Esophagus muscularis mucosa (tissue), 4 donors: Measurements from ENCODE around the gene KRTAP12-1. TPM values are rescaled to one million over a fixed set of nuclear protein-coding genes. Genes with fewer than 3 reads are reported as not detected.

Experiments used
- DNase-seq: peaks from one replicate; pipeline ENCODE4 v3.0.0-alpha.2; 2017; ENCODE audit errors: extremely low spot score
- H3K27ac ChIP-seq, 4 donors: fragments of 200-600 bp; sonication (generic); replicated peaks in 1 of 4; 1 replicate in 3 of 4; 2 replicates in 1 of 4; pipeline ENCODE4 v1.5.1; 2016 to 2019; ENCODE audit warnings: mild to moderate bottlenecking in 1 of 4
- H3K27me3 ChIP-seq, 4 donors: fragments of 200-600 bp; sonication (generic); one replicate each; pipeline versions ENCODE4 v1.5.1 to v1.6.0; 2016 to 2019
- H3K36me3 ChIP-seq, 4 donors: fragments of 200-600 bp; sonication (generic); one replicate each; pipeline ENCODE4 v1.5.1; 2016 to 2019
- H3K4me1 ChIP-seq, 4 donors: fragments of 200-600 bp; sonication (generic); one replicate each; pipeline ENCODE4 v1.5.1; 2016 to 2019
- H3K4me3 ChIP-seq, 4 donors: fragments of 200-600 bp; sonication (generic); 1 replicate in 2 of 4; 2 replicates in 2 of 4; pipeline ENCODE4 v1.5.1; 2016 to 2019; ENCODE audit warnings: mild to moderate bottlenecking in 4 of 4, moderate library complexity in 1 of 4
- H3K9me3 ChIP-seq, 4 donors: fragments of 200-600 bp; sonication (generic); 1 replicate in 3 of 4; 2 replicates in 1 of 4; pipeline ENCODE4 v1.5.1; 2016 to 2019
- EP300 ChIP-seq: sonication (generic); formaldehyde crosslinking; IDR thresholded peaks from one replicate; pipeline ENCODE4 v1.6.1; 2017; ENCODE audit warnings: antibody characterized with exemption
- POLR2A ChIP-seq: fragments of 450-650 bp; IDR thresholded peaks from one replicate; pipeline ENCODE4 v1.6.1; 2017; ENCODE audit warnings: antibody characterized with exemption, moderate library complexity, mild to moderate bottlenecking, low read depth
- POLR2AphosphoS5 ChIP-seq, 2 donors: sonication (generic); formaldehyde crosslinking; IDR thresholded peaks; one replicate each; pipeline ENCODE4 v1.6.1; 2017; ENCODE audit warnings: antibody characterized with exemption in 2 of 2
- WGBS: methylation state at CpG from one replicate; pipeline ENCODE4 v1.1.5; 2018; 5-methylcytosine and 5-hydroxymethylcytosine counted together
- intact Hi-C: fragments of 100-400 bp; cut with DNase I; formaldehyde crosslinking; loops from one replicate; pipeline ENCODE4 v1.15.1; 2023
- total RNA-seq, 4 donors: library from RNA; depleted of rRNA; stranded (reverse); fragments of >200 nt; gene quantifications; one replicate each; pipeline versions ENCODE4 v1.1.0 to v1.2.1, GENCODE V29; 2016
- TF ChIP-seq, protein P1 (sequence below), 3 experiments: fragments of 200-600 bp in 2 of 3; fragments of 450-650 bp in 1 of 3; sonication (generic) in 2 of 3; IDR thresholded peaks; one replicate each; pipeline ENCODE4 v1.5.1; 2017 to 2019; ENCODE audit warnings: antibody characterized with exemption in 3 of 3, mild to moderate bottlenecking in 2 of 3, moderate library complexity in 1 of 3

KRTAP12-1 gene
- total RNA-seq, 4 donors from 2014 or later, result not detected

DNA sequence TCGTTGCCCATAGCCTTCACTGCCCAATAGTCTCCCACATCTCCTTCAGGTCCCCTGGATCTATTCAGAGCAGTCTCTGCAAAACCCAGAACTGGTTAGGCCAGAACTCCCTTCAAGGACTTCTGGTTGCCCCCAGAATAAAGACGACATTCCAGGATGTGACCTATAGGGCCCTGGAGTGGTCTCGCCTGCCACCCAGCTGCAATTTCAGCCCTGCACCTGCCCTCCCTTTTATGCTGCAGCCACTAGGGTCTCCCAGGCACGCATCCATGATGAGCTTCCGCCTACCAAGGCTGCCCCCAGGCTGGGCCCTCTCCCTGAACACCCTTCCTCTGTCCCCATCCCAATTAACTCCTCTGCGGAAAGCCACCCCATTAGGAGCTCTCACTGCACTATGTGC lies 36.6 kb upstream of the KRTAP12-1 start:
- no peak for DNase-seq
- 65% methylated on average over 6 of the region's 6 CpGs for WGBS
- H3K27ac ChIP-seq, result no peak overlapping the region
- intact Hi-C loops, result no loop called here
- no peak overlapping the region for H3K4me3 ChIP-seq
- TF ChIP-seq EP300, result no peak
- TF ChIP-seq POLR2AphosphoS5 (IDR thresholded peaks at IDR 0.05), result no peak
- TF ChIP-seq, protein P1, sequence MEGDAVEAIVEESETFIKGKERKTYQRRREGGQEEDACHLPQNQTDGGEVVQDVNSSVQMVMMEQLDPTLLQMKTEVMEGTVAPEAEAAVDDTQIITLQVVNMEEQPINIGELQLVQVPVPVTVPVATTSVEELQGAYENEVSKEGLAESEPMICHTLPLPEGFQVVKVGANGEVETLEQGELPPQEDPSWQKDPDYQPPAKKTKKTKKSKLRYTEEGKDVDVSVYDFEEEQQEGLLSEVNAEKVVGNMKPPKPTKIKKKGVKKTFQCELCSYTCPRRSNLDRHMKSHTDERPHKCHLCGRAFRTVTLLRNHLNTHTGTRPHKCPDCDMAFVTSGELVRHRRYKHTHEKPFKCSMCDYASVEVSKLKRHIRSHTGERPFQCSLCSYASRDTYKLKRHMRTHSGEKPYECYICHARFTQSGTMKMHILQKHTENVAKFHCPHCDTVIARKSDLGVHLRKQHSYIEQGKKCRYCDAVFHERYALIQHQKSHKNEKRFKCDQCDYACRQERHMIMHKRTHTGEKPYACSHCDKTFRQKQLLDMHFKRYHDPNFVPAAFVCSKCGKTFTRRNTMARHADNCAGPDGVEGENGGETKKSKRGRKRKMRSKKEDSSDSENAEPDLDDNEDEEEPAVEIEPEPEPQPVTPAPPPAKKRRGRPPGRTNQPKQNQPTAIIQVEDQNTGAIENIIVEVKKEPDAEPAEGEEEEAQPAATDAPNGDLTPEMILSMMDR (IDR thresholded peaks at IDR 0.05), result no peak
- TF ChIP-seq POLR2A, result no peak
- H3K9me3 ChIP-seq, result no peaks in the 10 kb centered on the region
- no peaks in the 10 kb centered on the region for H3K36me3 ChIP-seq
- peaks cover 0 to 43% (median 7%) of the 10 kb centered on the region in 4 donors for H3K27me3 ChIP-seq
- H3K4me1 ChIP-seq, result peaks cover 0 to 7% (median 5%) of the 10 kb centered on the region in 4 donors

DNA sequence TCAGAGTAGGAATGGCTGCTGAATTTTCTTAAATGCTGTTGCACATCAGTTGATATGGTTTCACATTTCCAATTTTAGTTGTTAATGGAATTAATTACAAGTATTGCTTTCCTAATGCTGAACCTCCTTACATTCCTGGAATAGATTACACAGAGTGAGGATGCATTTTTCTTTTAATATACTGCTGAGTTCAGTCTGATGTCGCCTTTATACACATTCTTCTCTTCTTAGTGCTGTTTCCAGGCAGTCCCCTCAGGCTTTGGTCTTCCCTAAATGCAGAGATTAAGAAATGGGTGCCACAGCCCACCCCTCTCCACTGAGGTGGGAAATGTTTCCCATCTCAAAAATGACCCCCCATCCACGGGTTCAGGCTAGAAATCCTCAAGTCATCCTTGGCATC lies 36.1 kb upstream of the KRTAP12-1 start:
- intact Hi-C loops, result no loop called here
- 49% methylated on average over 2 of the region's 2 CpGs for WGBS

DNA sequence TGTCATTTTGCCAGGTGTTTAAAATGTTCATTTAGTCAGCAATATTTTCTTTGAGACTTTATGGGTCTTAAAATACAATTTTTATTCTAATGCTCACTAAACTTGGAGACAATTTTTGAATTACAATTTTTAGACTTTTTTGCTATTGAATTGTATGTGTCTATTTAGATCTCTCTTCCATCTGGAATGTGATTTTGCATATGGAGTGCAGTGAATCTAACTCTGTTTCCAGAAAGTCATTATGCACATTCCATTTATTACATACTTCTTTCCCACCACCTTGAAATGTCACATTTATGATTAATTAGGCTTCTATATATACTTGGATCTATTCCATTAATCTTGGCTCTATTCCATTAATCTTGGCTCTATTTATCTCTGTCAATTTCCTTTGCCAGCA lies 35.0 kb upstream of the KRTAP12-1 start:
- Histone ChIP-seq H3K4me1 (peaks cover 0 to 2% (median 0%) of the 10 kb centered on the region in 4 donors), H3K4me3 (no peak overlapping the region), H3K36me3 (no peaks in the 10 kb centered on the region), H3K27ac (no peak overlapping the region), H3K27me3 (peaks cover 0 to 46% (median 6%) of the 10 kb centered on the region in 4 donors), H3K9me3 (no peaks in the 10 kb centered on the region)
- intact Hi-C loops, result no loop called here
- DNase-seq, result no peak
- TF ChIP-seq, protein P1 (IDR thresholded peaks at IDR 0.05), result no peak
- TF ChIP-seq POLR2A, result no peak
- no peak for TF ChIP-seq EP300
- TF ChIP-seq POLR2AphosphoS5 (IDR thresholded peaks at IDR 0.05), result no peak

More for the DNA sequence above, 36.1 kb upstream of the KRTAP12-1 start:
- TF ChIP-seq EP300, result no peak
- no peak for TF ChIP-seq POLR2A
- TF ChIP-seq, protein P1 (IDR thresholded peaks at IDR 0.05), result no peak
- no peak for TF ChIP-seq POLR2AphosphoS5 (IDR thresholded peaks at IDR 0.05)
- peaks cover 0 to 2% (median under 1%) of the 10 kb centered on the region in 4 donors for H3K4me1 ChIP-seq
- H3K9me3 ChIP-seq, result no peaks in the 10 kb centered on the region
- H3K36me3 ChIP-seq, result no peaks in the 10 kb centered on the region
- H3K27ac ChIP-seq, result no peak overlapping the region
- peaks cover 0 to 43% (median 3%) of the 10 kb centered on the region in 4 donors for H3K27me3 ChIP-seq
- no peak for DNase-seq
- no peak overlapping the region for H3K4me3 ChIP-seq

DNA sequence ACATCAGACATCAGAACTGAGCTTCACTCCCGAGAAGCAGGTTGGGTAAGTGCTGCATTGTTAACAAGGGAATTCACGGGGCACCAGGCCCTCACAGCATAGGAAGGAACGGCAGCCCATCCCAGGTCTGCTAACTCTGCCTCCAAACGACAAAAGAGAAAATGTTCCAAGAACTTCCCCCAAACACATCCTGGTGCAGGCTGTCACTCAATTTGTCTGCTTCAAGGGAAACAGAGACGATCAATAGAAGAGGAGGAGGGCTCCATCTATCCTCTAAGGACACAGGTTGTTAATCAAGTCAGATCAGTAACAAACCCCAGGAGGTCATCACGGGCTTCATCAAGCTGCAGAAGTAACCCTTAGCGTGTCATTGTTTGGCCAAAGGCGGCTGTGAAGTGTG lies 32.9 kb upstream of the KRTAP12-1 start:
- Histone ChIP-seq H3K36me3 (no peaks in the 10 kb centered on the region), H3K9me3 (no peaks in the 10 kb centered on the region), H3K27me3 (peaks cover 0 to 48% (median 26%) of the 10 kb centered on the region in 4 donors), H3K4me1 (peaks cover 0 to 18% (median 13%) of the 10 kb centered on the region in 4 donors), H3K27ac (no peak overlapping the region), H3K4me3 (no peak overlapping the region)
- TF ChIP-seq, protein P1 (IDR thresholded peaks at IDR 0.05), result no peak
- no peak for DNase-seq
- WGBS, result 61% methylated on average over 8 of the region's 8 CpGs
- intact Hi-C loops, result no loop called here

DNA sequence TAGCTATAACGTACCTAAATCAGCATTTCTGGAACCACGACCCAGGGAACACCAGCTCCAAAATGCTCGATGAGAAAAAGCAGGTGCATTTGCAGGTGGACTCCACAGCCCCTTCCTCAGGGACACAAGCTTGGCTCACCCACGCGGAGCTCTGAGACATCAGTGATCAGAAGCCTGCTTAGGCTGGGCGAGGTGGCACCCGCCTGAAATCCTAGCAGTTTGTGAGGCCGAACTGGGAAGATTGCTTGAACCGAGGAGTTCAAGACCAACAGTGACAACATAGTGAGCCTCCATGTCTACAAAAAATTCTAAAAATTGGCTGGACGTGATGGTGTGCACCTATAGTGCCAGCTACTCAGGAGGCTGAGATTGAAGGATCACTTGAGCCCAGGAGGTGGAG lies 31.9 kb upstream of the KRTAP12-1 start:
- H3K27me3 ChIP-seq, result peaks cover 0 to 57% (median 36%) of the 10 kb centered on the region in 4 donors
- intact Hi-C loops, result no loop called here
- DNase-seq, result no peak

More for the DNA sequence above, 31.9 kb upstream of the KRTAP12-1 start:
- Histone ChIP-seq H3K4me3 (no peak overlapping the region), H3K4me1 (peaks cover 2 to 28% (median 23%) of the 10 kb centered on the region in 4 donors), H3K27ac (no peak overlapping the region), H3K9me3 (no peaks in the 10 kb centered on the region), H3K36me3 (no peaks in the 10 kb centered on the region)
- WGBS, result 88% methylated on average over 10 of the region's 10 CpGs
- TF ChIP-seq POLR2AphosphoS5 (IDR thresholded peaks at IDR 0.05), result no peak
- no peak for TF ChIP-seq EP300
- no peak for TF ChIP-seq POLR2A
- TF ChIP-seq, protein P1 (IDR thresholded peaks at IDR 0.05), result no peak
